Gastrocnemius medialis (tissue), 4 donors: ENCODE results near the gene ZNF622. TPM values are rescaled to one million over a fixed set of nuclear protein-coding genes. Genes with fewer than 3 reads are reported as not detected.
A peak's percentile ranks its signal among the peaks of the same experiment; 100 is the strongest.

Source experiments
- ATAC-seq, 2 donors: fragments of 150-250 bp; one replicate each; pipeline ENCODE4 v1.9.1; 2016
- DNase-seq, 2 donors: peaks; one replicate each; pipeline ENCODE4 v3.0.0-alpha.2; 2019
- H3K27ac ChIP-seq, 4 donors: fragments of 200-600 bp; sonication (generic); 1 replicate in 1 of 4; 2 replicates in 3 of 4; pipeline ENCODE4 v1.5.1; 2016 to 2018; ENCODE audit warnings: mild to moderate bottlenecking in 2 of 4, moderate library complexity in 1 of 4
- H3K27me3 ChIP-seq, 3 donors: fragments of 200-600 bp; sonication (generic) in 2 of 3; 1 replicate in 1 of 3; 2 replicates in 2 of 3; pipeline versions ENCODE4 v1.5.1 to v1.6.0; 2016 to 2019; ENCODE audit warnings: mild to moderate bottlenecking in 1 of 3, moderate library complexity in 1 of 3
- H3K36me3 ChIP-seq, 2 donors: fragments of 200-600 bp; sonication (generic) in 1 of 2; one replicate each; pipeline ENCODE4 v1.5.1; 2017 to 2018
- H3K4me1 ChIP-seq, 2 donors: fragments of 200-600 bp; sonication (generic) in 1 of 2; one replicate each; pipeline ENCODE4 v1.5.1; 2016 to 2017; ENCODE audit warnings: mild to moderate bottlenecking in 2 of 2
- H3K4me3 ChIP-seq, 4 donors: fragments of 200-600 bp; sonication (generic) in 3 of 4; 1 replicate in 1 of 4; 2 replicates in 3 of 4; pipeline ENCODE4 v1.5.1; 2016 to 2019; ENCODE audit warnings: mild to moderate bottlenecking in 2 of 4
- H3K9me3 ChIP-seq, 3 donors: fragments of 200-600 bp; sonication (generic) in 2 of 3; 1 replicate in 1 of 3; 2 replicates in 2 of 3; pipeline ENCODE4 v1.5.1; 2016 to 2019
- CTCF ChIP-seq, 5 experiments: fragments of 450-650 bp in 3 of 5; fragments of 200-600 bp in 2 of 5; sonication (generic) in 2 of 5; IDR thresholded peaks in 4 of 5; conservative IDR thresholded peaks in 1 of 5; 1 replicate in 4 of 5; 2 replicates in 1 of 5; pipeline ENCODE4 v1.5.1; 2016 to 2019; ENCODE audit warnings: antibody characterized with exemption in 5 of 5, mild to moderate bottlenecking in 3 of 5, moderate library complexity in 3 of 5
- POLR2A ChIP-seq, 2 donors: fragments of 450-650 bp; IDR thresholded peaks; one replicate each; pipeline ENCODE4 v1.6.1; 2017; ENCODE audit warnings: antibody characterized with exemption in 2 of 2, mild to moderate bottlenecking in 2 of 2, moderate library complexity in 2 of 2
- in situ Hi-C, 4 donors: fragments of 200-750 bp; cut with MboI; loops; one replicate each; pipeline versions ENCODE4 v1.15.0 to v1.8.0; 2017; ENCODE audit warnings: low sequenced_read_pairs in 4 of 4
- intact Hi-C: fragments of 100-400 bp; cut with DNase I; formaldehyde crosslinking; loops from one replicate; pipeline ENCODE4 v1.15.1; 2023; ENCODE audit warnings: low total_unique reads
- total RNA-seq, 4 donors: library from RNA; depleted of rRNA; stranded (reverse); fragments of >200 nt; gene quantifications; one replicate each; pipeline versions ENCODE4 v1.1.0 to v1.2.3, GENCODE V29; 2016

The ZNF622 gene
- total RNA-seq, 4 donors from 2014 or later: 44.8 to 150 (median 75.1) TPM

GRCh38 chr5:16507716-16508115 lies 42.1 kb upstream of the ZNF622 start:
- H3K4me3 ChIP-seq: peak overlapping the region; percentile 51 to 83 (median 68)
- no peak for DNase-seq

DNA sequence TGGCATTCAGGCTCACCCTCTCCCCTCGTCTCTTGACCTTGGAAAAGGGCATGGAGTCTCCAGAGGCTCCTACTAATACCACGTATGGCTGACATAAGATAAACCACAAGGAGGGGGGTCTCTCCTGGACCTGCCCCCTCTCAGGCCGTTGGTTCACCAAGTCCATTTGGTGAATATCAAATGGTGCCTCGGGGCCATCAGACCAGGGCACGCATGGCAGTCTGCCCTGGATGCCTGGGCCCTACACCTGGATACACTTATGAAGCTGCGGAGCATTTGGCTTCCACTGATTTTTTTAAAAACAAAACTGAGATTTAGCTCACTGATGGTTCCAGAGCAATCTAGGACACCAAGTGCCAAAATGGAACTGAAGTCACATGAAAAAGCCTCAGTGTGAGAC lies 40.3 kb upstream of the ZNF622 start:
- no peak for ATAC-seq
- intact Hi-C loops: no loop called here

More at GRCh38 chr5:16507716-16508115, 42.1 kb upstream of the ZNF622 start:
- H3K27me3 ChIP-seq: no peaks in the 10 kb centered on the region
- H3K27ac ChIP-seq: peak overlapping the region; percentile 90 to 99 (median 96)
- no peak for ATAC-seq
- peaks cover 18 to 27% of the 10 kb centered on the region in 2 donors for H3K4me1 ChIP-seq
- in situ Hi-C loops: loop anchor here in 1 of 4 donors (5.0 kb wide), 1 partner anchor 35 kb away; no protein-coding TSS in a partner anchor
- TF ChIP-seq CTCF (IDR thresholded peaks at IDR 0.05 in 4 of 5, conservative IDR thresholded peaks at IDR 0.05 in 1 of 5) (no peak), POLR2A (IDR thresholded peaks at IDR 0.05) (no peak)
- peaks cover 0 to 8% of the 10 kb centered on the region in 2 donors for H3K36me3 ChIP-seq
- no peaks in the 10 kb centered on the region for H3K9me3 ChIP-seq
- intact Hi-C loops: loop anchor here (1.0 kb wide), 1 partner anchor 11 kb away; no protein-coding TSS in a partner anchor

DNA sequence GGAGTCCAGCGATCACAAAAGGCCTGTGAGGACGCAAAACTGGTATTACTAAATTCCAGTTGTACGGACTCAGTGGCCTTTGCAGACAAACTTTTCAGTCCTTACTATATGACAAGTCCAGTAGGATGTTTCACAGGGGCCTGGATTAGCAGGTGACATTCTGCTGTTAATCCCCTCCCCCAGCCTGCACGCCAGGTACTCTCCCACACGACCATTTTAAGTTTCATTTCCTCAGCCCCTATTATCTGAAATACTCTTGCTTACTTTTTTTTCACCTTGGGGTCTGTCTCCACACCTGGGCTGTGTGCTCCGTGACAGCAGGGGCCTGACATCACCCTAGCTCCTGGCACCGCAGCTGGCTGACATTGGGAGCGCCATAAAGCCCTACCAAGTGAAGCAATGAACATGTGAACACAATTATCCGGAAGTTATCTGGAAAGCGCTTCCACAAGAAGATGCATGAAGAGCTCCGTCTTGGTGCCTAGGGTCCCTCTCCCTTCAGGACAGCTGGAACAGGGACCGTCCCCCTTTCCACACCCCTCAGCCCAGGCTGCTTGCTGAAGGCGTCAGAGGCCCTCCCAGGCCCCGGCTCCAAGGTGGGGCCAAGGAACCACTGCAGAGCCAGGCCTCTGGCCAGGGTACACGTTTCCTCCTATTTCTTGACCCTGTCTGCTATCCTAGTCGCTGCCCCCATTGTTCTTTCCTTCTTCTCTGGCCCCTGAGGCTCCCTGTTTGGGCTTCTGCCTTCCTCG lies 39.7 kb upstream of the ZNF622 start:
- intact Hi-C loops: no loop called here
- peaks cover 38 to 48% of the 10 kb centered on the region in 2 donors for H3K4me1 ChIP-seq

More for the DNA sequence above, 40.3 kb upstream of the ZNF622 start:
- TF ChIP-seq POLR2A (IDR thresholded peaks at IDR 0.05): no peak
- TF ChIP-seq CTCF (IDR thresholded peaks at IDR 0.05 in 4 of 5, conservative IDR thresholded peaks at IDR 0.05 in 1 of 5): no peak
- peaks cover 0 to 8% of the 10 kb centered on the region in 2 donors for H3K36me3 ChIP-seq
- in situ Hi-C loops: loop anchor here in 1 of 4 donors (5.0 kb wide), 1 partner anchor 36 kb away; no protein-coding TSS in a partner anchor
- no peaks in the 10 kb centered on the region for H3K27me3 ChIP-seq
- H3K4me3 ChIP-seq: peak overlapping the region; percentile 51 to 83 (median 68)
- H3K9me3 ChIP-seq: no peaks in the 10 kb centered on the region
- H3K4me1 ChIP-seq: peaks cover 32 to 42% of the 10 kb centered on the region in 2 donors
- DNase-seq: peak in 1 of 2 donors; percentile 46
- peak overlapping the region; percentile 90 to 99 (median 96) for H3K27ac ChIP-seq

DNA sequence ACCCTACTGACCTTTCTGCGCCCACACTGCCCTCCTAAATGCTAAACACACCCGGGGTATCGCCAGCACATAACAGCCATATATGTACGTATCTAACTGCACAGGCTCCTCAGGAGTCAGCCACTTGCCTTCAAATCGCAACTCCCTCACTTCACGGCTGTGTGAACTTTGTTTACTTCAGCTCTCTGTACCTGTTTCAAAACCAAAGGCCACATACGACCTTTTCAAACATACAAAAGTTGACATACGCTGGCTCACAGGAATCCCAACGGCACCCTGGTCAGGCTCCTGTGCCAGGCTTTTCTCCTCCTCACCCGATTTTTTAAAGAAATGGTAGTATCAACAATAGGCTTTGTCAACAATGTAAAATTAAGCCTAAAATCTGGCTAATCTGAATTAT lies 39.0 kb upstream of the ZNF622 start:
- in situ Hi-C loops: loop anchor here in 1 of 4 donors (5.0 kb wide), 1 partner anchor 33 kb away; no protein-coding TSS in a partner anchor
- Histone ChIP-seq H3K36me3 (peaks cover 0 to 8% of the 10 kb centered on the region in 2 donors), H3K27ac (peak overlapping the region; percentile 90 to 99 (median 96)), H3K4me1 (peaks cover 39 to 50% of the 10 kb centered on the region in 2 donors), H3K9me3 (no peaks in the 10 kb centered on the region), H3K4me3 (peak overlapping the region; percentile 51 to 83 (median 68)), H3K27me3 (no peaks in the 10 kb centered on the region)
- DNase-seq (no peak), ATAC-seq (no peak)
- intact Hi-C loops: no loop called here
- TF ChIP-seq CTCF (IDR thresholded peaks at IDR 0.05 in 4 of 5, conservative IDR thresholded peaks at IDR 0.05 in 1 of 5): no peak
- TF ChIP-seq POLR2A (IDR thresholded peaks at IDR 0.05): no peak

More for the DNA sequence above, 39.7 kb upstream of the ZNF622 start:
- TF ChIP-seq CTCF (IDR thresholded peaks at IDR 0.05 in 4 of 5, conservative IDR thresholded peaks at IDR 0.05 in 1 of 5) (no peak), POLR2A (IDR thresholded peaks at IDR 0.05) (peak; percentile 30 to 34)
- H3K36me3 ChIP-seq: peaks cover 0 to 8% of the 10 kb centered on the region in 2 donors
- in situ Hi-C loops: loop anchor here in 1 of 4 donors (5.0 kb wide), 1 partner anchor 37 kb away; no protein-coding TSS in a partner anchor
- peak overlapping the region; percentile 51 to 83 (median 68) for H3K4me3 ChIP-seq
- H3K27me3 ChIP-seq: no peaks in the 10 kb centered on the region
- DNase-seq (peak in 1 of 2 donors; percentile 47), ATAC-seq (no peak)
- no peaks in the 10 kb centered on the region for H3K9me3 ChIP-seq
- peak overlapping the region; percentile 90 to 99 (median 96) for H3K27ac ChIP-seq
